GM08714 (cell line): ENCODE measurements around the gene SEL1L3.

Experiments used
- H3K4me3 ChIP-seq: fragments of 200-500 bp; sonication (Bioruptor generic); 2 replicates; pipeline ENCODE4 v1.5.1; 2014; ENCODE audit warnings: mild to moderate bottlenecking, low read length, inconsistent platforms
- ZNF274 ChIP-seq: IDR thresholded peaks from 2 replicates; pipeline ENCODE4 v1.6.1; 2012; ENCODE audit warnings: mild to moderate bottlenecking, low read depth, low read length

SEL1L3 gene

DNA sequence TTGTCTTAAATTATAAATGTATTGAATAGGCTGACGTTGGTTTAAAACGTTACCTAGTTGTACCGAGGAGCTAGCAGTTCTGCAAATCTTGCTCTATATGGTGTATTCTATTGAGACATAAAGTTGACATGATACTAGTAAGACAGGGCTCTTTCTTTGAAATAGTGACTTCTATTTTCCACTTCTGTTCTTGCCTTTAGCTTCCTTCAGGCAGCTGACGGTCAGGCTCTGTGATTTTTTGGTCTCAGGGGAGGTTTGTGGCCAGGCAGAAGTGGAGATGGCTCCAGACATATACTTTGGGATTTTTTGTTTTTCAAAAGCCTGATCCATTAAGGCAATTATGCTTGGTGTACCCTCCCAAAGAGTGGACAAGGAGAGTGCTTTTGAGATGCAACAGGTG is 111.9 kb downstream of the SEL1L3 start:
- TF ChIP-seq ZNF274: no peak
- no peak overlapping the region for H3K4me3 ChIP-seq

GRCh38 chr4:25749150-25749794 is 113.5 kb downstream of the SEL1L3 start:
- TF ChIP-seq ZNF274: no peak
- H3K4me3 ChIP-seq: no peak overlapping the region

DNA sequence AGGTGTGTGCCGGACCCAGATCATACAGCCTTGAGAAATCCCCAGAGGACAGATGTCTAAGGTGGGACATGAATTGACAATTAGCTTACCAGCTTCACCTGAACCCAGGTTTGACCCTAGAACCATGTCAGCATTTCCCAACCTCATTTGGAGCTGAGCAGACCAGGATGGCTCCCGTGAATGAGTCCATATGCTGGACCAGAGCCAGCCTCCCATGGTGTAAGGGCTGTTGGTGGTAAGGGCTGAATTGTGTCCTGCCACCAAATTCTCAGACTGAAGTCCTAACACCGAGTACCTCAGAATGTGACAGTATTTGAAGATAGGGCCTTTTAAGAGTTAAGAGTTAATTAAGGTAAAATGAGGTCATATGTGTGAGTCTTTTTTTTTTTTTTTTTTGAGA is 118.8 kb downstream of the SEL1L3 start:
- TF ChIP-seq ZNF274: no peak
- no peak overlapping the region for H3K4me3 ChIP-seq

GRCh38 chr4:25729564-25729963 is 133.2 kb downstream of the SEL1L3 start:
- TF ChIP-seq ZNF274: no peak
- no peak overlapping the region for H3K4me3 ChIP-seq

GRCh38 chr4:25728886-25729285 is 133.9 kb downstream of the SEL1L3 start:
- H3K4me3 ChIP-seq: no peak overlapping the region
- no peak for TF ChIP-seq ZNF274

GRCh38 chr4:25727711-25728493 is 134.9 kb downstream of the SEL1L3 start:
- H3K4me3 ChIP-seq: no peak overlapping the region
- no peak for TF ChIP-seq ZNF274

DNA sequence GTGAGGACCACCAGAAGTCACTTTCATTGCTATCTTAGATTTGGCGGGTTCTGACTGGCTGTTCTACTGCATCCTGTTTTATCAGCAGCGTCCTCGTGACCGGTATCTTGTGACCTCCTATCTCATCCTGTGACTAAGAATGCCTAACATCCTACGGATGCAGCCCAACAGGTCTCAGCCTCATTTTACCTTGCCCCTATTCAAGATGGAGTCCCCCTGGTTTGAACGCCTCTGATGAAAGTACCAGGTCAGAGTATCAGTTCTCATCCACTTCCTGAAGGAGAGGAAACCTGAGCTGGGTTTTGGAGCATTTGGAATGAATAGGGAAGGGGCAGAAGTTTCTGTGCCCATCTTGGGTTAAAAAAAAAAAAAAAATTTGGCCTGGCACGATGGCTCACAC is 136.9 kb downstream of the SEL1L3 start:
- H3K4me3 ChIP-seq: no peak overlapping the region
- TF ChIP-seq ZNF274: no peak

GRCh38 chr4:25723409-25723808 is 139.4 kb downstream of the SEL1L3 start:
- H3K4me3 ChIP-seq: no peak overlapping the region
- TF ChIP-seq ZNF274: no peak

DNA sequence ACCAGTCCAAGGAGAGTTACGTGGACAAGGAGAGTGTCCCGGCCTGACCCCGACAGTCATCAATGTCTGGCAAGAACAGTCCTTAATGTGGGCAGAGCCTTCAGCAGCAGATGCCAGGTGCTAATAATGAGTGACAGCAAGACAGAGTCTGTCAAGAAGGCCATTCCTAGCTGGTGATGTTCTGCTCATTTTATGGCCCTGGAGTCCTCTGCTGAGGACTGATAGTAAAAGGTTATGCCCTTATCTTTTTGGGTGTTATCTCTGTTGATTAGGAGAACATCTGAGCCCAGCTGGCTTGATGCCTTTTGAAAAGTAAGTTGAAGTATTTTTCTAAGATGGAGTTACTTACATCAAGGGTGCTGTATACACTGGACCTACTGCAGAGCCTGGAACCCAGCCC is 139.8 kb downstream of the SEL1L3 start:
- no peak overlapping the region for H3K4me3 ChIP-seq
- TF ChIP-seq ZNF274: no peak

DNA sequence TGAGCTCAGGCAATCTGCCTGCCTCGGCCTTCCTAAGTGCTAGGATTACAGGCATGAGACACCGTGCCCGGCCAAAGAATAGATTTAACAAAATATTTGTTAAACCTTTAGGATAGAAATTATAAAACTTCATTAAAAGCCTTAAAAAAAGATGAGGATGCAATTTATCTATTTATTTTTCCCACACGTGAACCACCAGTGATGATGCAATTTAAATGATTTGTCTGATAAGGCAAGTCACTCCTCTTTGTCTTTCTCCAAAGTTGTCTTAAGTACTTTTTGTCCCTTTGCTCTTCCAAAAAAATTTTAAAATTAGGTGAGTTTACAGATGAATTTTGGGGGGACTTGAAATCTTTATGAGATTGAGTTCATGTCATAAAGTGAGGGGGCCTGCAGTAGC is 149.0 kb downstream of the SEL1L3 start:
- no peak for TF ChIP-seq ZNF274
- no peak overlapping the region for H3K4me3 ChIP-seq

DNA sequence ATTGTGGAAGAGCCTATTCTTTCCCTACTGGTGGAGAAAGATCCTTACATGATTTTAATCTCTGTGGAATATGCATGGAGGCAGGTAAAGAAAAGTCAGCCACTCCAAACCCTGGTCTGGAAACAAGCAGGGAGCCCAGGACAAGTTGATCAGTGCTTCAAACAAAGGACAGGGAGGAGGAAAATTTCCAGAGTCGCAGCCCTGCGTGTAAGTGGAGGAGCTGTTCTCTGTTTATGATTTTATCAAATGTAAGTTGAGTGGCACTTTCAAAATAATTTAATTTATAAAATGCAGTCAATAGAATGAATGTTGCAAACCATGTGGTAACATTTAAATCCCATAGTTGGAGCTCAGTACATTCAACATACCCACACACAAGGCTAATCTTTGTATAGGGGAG is 150.2 kb downstream of the SEL1L3 start:
- TF ChIP-seq ZNF274: no peak
- H3K4me3 ChIP-seq: no peak overlapping the region

DNA sequence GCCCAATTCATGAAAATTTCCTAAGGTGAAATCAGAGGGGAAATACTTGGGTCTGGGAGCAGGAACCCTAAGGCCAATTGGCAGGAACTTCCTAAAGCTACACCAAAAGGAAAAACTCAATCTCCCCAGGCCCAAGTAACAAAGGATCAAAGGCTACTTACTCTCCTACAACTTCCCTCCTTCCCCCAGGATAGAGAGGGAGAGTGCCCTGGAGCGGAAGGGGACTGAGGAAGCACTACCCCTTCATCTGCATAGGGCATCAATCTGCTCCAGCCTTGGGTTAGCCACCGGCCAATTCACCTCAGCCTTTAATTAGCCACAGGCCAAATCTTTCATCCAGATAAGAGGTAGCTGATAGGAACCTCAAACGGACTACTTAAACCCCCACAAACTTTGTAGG is 152.2 kb downstream of the SEL1L3 start:
- no peak overlapping the region for H3K4me3 ChIP-seq
- TF ChIP-seq ZNF274: no peak

GRCh38 chr4:25704516-25704915 is 158.3 kb downstream of the SEL1L3 start:
- no peak overlapping the region for H3K4me3 ChIP-seq
- TF ChIP-seq ZNF274: no peak

- no peak for TF ChIP-seq ZNF274
- H3K4me3 ChIP-seq: no peak overlapping the region
Measured at GRCh38 chr4:25703731-25704388, 158.9 kb downstream of the SEL1L3 start.

- TF ChIP-seq ZNF274: no peak
- no peak overlapping the region for H3K4me3 ChIP-seq
Measured at GRCh38 chr4:25702848-25703247, 159.9 kb downstream of the SEL1L3 start.
